D721Med (cell line): Measurements from ENCODE around the gene SUN5.

ENCODE experiments used
- DNase-seq: peaks from one replicate; pipeline ENCODE4 v3.0.0; 2011; ENCODE audit warnings: low spot score; ENCODE audit not compliant: insufficient read length
- FAIRE-seq: peaks from 2 replicates; lab custom pipeline; 2011; peaks lifted over from hg19 to GRCh38; lab: Jason Lieb, UNC
- CTCF ChIP-seq: IDR thresholded peaks from 2 replicates; pipeline ENCODE4 v1.5.1; 2012; ENCODE audit warnings: mild to moderate bottlenecking, control low read depth; ENCODE audit not compliant: insufficient read depth; ENCODE audit errors: missing control alignments

Gene SUN5

GRCh38 chr20:33010674-33011449 is 6.6 kb upstream of the SUN5 start:
- no peak for TF ChIP-seq CTCF
- no peak for FAIRE-seq

GRCh38 chr20:33010133-33010504 is 5.9 kb upstream of the SUN5 start:
- FAIRE-seq: no peak
- no peak for TF ChIP-seq CTCF
- DNase-seq: no peak

More at GRCh38 chr20:33010674-33011449, 6.6 kb upstream of the SUN5 start:
- DNase-seq: no peak

GRCh38 chr20:33009214-33010132 is 5.2 kb upstream of the SUN5 start:
- DNase-seq: no peak
- FAIRE-seq: no peak
- TF ChIP-seq CTCF: no peak

GRCh38 chr20:33008336-33009213 is 4.3 kb upstream of the SUN5 start:
- TF ChIP-seq CTCF: no peak
- DNase-seq: no peak
- no peak for FAIRE-seq

GRCh38 chr20:33007376-33008335 is 3.4 kb upstream of the SUN5 start, which contains the start of gene BPIFB2:
Gene BPIFB2 (plus strand): TSS chr20:33007704. CDS start chr20:33008575, 871 bp downstream.
- no peak for TF ChIP-seq CTCF
- DNase-seq (no peak), FAIRE-seq (no peak)
